Stimulated activated CD4-positive, alpha-beta T cell treated with anti-CD3 and anti-CD28 coated beads, Interleukin-2, amount 100 ng/mL, for 24 hours (primary cell): ENCODE data around the gene MORF4L1.
"Not testable (repeated sequence)": the region's sequence is repeated elsewhere in the genome, so short reads cannot be mapped to it uniquely, and the experiment has no call there.

Source experiments
- DNase-seq, 2 donors: peaks; one replicate each; pipeline ENCODE4 v3.0.0-alpha.2; 2020

MORF4L1 gene

GRCh38 chr15:78859971-78860719, 12.5 kb upstream of the MORF4L1 start:
- peak; percentile 82 to 83 for DNase-seq

GRCh38 chr15:78865585-78865984, 7.1 kb upstream of the MORF4L1 start:
- not testable (repeated sequence) for DNase-seq

DNA sequence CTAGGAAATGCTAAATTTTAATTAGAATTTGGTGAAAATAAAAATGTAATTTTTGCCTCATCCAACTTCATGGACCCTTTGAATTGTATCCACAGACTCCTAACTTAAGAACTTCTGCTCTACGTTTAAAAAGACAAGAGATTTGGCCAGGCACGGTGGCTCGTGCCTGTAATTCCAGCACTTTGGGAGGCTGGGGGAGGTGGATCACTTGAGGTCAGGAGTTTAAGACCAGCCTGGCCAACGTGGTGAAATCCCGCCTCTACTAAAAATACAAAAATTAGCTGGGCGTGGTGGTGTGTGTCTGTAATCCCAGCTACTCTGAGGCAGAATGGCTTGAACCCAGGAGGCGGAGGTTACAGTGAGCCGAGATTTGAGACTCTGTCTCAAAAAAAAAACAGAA, 6.7 kb upstream of the MORF4L1 start:
- not testable (repeated sequence) for DNase-seq

GRCh38 chr15:78866803-78867202, 5.9 kb upstream of the MORF4L1 start:
- no peak for DNase-seq

DNA sequence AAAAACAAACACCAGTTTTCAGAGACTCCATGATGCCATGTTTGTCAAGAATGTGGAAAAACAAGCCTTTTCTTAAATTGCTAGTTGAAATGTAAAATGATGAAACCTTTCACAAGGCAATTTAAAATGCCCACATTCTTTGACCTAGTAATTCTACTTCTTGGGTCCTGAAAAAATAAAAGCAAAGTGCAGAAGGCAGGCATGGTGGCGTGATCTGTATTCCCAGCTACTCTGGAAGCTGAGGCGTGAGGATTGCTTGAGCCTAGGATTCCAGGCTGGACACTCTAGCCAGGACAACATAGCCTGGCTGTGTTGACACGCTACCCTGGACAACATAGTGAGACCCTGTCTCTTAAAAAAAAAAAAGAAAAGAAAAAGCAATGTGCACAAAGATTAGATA, 4.3 kb upstream of the MORF4L1 start:
- no peak for DNase-seq

DNA sequence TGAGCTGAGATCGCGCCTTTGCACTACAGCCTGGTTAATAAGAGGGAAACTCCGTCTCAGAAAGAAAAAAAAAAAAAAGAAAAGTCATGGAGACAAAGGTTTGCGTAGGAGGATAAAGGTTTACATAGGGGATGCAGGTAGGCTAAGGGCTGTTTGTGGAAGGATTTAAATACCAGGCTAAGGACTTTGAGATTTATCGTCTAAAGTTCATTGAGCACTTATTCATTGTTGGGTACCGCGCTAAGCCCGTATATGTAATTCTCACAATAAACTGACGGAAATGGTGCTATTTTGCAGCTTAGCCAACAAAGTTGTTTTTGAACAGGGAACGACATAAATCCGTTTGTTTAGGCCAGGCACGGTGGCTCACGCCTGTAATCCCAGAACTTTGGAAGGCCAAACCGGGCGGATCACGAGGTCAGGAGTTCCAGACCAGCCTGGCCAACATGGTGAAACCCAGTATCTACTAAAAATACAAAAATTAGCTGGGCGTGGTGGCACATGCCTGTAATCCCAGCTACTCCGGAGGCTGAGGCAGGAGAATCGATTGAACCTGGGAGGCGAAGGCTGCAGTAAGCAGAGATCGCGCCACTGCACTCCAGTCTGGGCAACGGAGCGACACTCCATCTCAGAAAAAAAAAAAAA, 1.1 kb upstream of the MORF4L1 start:
- DNase-seq, result not testable (repeated sequence)

DNA sequence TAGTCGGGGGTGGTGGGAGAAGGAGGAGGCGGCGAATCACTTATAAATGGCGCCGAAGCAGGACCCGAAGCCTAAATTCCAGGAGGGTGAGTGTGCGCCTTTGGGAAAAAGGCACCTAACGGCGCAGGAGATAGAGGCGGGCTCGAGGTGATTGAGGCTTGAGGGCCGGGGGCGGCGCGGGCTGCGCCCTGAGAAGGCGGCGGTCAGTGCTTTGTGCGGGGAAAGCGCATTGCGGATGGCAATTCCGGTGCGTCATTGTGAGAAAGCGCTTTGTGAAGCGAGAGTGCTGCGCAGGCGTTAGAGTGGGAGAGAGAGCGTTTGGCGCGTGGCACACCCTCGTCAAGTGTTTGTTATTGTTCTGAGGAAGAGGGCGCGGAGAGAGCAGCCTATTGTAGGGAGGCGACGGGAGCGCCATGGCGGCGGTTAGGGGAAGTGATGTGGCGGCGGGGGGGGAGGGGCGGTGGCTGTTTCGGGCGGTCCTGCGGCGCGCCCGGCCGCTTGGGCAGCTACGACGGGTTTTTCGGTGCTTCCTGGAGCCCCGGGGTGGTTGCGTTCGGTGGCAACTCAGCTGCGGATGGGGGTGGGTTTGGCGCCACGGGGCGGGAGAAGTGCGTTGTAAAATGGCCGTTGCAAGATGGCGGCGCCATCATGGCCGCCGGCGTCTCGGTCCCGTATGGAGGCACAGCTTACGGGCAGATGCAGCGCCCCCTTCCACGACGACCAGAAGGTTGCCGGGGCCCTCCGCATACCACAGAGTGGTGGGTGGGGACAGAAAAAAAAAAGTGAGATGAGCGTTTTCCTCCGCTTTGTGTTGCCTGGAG, 492 bp downstream of the MORF4L1 start:
- DNase-seq, result peak; percentile 91

DNA sequence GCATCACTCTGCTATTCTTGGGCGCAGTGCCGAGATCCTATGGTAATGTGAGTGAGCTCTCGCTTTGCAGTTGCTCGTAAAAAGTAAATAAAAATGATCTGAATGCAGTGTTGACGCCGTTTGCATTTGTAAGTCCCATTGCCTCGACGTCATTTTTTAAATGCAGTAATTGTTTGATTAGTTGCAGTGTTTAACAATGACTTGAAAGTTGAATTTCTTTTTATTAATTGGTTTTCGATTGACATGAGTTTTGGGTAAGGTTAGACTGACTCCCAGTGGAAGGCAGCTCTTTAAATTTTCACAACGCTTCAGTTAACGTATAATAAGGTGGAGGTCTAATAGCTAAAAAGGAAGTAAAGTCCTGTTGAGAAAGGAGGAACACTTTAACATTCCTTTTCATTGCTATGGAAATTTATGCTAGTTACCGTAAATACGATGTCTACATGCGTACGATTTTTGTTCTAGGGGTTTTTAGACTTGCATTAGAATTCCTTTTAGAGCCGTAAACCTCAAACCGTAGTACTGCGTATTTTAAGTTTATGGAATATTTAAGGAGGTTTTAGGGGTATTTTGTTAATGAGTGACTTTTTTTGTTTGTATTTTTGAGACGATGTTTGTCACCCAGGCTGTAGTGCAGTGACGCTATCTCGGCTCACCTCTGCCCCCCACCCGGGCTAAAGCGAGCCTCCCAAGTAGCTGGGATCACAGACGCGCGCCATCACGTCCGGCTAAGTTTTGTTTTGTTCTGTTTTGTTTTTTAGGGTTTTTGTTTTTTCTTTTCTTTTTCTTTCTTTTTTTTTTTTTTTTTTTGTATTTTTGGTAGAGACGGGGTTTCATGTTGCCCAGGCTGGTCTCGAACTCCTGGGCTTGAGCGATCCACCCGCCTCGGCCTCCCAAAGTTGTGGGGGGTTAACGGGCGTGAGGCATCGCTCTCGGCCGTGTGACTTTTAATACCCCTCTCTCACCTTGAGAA, 1.4 kb downstream of the MORF4L1 start:
- peak; percentile 35 to 48 for DNase-seq

GRCh38 chr15:78875107-78875914, 2.6 kb downstream of the MORF4L1 start:
- DNase-seq, result peak in 1 of 2 donors; percentile 23

GRCh38 chr15:78876954-78877353, 4.3 kb downstream of the MORF4L1 start:
- not testable (repeated sequence) for DNase-seq

DNA sequence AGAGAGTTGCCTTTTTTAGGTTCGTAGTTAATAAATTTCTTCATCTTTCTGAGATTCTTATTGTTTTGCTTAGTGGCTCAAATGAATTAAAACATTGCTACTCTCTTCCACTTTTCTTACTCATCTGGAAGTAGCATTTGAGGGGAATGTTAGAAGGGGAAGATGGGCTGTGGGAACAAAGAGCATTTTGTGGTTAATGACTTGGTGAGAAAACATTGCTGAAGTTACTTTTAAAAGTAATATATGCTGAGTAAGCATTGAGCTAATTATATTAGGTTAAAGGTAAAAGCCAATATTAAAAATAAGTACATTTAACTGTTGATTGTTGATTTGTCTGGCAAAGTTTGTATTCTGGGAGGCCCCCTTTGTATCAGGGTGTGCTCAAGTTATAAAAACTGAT, 5.7 kb downstream of the MORF4L1 start:
- no peak for DNase-seq

DNA sequence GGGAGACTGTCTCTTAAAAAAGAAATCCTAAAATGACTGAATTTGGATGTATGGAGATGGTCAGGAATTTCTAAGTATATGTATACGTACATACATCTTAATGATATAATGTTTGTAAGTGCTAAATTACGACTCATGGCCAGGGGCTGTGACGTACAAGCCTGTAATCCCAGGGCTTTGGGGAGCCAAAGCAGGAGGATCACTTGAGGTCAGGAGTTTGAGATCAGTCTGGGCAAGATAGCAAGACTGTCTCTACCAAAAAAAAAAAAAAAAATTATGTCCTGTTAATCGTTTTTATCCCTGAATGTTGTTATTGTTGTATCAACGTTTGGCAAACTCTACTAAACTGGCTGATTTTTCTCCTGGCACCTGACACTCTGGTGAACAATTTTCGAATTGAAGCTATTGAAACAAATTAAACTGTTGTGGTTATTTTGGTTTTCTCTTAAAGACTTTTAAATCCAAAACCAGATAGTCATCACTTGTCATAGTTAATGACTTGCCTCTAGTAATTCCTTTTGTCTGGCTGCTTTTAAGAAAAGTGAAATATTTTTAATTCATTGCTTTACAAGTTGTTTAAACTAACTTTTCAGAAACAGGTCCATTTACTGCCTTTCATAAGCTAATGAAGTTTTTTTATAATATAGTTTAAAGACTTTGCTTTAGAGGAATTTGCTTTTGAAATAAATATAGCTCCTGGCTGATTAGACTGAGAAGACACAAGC, 7.0 kb downstream of the MORF4L1 start:
- no peak for DNase-seq

- DNase-seq, result no peak
Measured at GRCh38 chr15:78880242-78880533, 7.5 kb downstream of the MORF4L1 start.

DNA sequence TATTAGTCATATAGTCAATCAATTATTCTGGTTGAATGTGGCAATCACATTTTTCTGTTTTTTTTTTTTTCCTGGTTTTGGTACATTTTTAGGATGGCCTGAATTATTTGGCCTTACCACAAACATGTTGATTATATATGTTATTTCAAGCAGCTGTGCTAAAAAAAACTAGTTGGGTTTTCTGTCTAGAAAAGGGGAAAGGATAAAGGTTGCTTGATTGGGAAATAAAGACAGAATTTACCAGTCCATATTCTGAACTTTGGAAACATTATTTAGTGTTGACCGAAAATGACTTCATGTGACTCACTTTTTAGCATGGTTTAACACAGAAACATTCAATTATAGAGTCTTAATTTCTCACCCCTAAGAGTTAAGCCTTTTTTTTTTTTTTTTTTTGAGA, 8.1 kb downstream of the MORF4L1 start:
- no peak for DNase-seq

DNA sequence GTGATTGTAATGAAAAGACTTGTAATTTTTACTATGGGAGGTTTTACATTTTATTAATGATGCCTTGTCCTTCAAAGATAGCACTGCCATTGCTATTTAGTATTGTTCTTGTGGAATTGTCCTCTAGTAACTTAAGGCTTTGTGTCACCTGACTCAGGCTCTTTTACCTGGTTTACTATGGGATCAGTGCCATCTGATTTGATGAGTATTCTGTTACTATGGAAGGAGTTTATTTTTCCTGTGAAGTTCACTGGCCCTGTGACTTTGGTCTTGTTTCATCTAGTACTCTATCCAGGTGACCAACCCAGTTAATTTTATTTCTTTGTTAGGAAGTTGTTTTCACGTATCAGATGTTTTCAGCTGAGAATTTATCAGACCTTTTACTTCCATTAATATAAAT, 9.0 kb downstream of the MORF4L1 start:
- no peak for DNase-seq

- no peak for DNase-seq
Measured at GRCh38 chr15:78889000-78889399, 16.3 kb downstream of the MORF4L1 start.

GRCh38 chr15:78893538-78893937, 20.8 kb downstream of the MORF4L1 start:
- DNase-seq, result no peak

- no peak for DNase-seq
Measured at GRCh38 chr15:78895471-78895870, 22.8 kb downstream of the MORF4L1 start.

DNA sequence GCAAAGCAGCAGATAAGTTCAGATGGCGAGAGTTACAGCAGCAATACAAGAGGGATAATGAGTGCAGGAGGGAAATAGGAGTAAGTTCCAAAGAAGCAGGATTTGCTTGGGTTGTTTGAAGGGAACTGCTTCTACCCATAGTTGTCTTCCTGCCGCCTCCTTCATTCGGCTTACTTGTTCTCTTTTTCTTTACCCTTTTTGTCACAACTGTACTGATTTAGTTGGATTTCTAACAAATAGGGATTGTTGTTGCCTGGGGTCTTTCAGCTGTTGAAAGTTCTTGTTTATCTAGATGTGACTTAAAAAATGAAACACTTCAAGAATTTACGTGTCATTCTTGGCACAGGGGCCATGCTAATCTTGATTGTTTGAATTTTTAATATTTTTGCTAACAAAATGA, 25.9 kb downstream of the MORF4L1 start:
- DNase-seq, result no peak

DNA sequence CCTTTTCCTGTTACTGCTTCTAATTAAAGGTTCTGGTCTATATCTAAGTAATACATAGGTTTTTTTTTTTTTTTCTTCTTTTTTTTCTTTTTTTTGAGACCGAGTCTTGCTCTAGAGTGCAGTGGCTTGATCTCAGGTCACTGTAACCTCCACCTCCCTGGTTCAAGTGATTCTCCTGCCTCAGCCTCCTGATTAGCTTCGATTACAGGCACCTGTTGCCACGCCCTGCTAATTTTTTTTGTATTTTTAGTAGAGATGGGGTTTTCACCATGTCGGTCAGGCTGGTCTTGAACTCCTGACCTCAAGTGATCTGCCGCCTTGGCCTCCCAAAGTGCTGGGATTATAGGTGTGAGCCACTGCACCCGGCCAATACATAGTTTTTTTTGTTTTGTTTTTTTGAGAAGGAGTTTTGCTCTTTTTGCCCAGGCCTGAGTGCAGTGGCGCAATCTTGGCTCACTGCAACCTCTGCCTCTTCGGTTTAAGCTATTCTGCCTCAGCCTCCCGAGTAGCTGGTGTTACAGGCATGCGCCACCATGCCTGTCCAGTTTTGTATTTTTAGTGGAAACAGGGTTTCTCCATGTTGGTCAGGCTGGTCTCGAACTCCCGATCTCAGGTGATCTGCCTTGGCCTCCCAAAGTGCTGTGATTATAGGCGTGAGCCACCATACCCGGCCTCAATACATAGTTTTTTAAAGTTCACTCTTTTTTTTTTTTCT, 28.3 kb downstream of the MORF4L1 start:
- not testable (repeated sequence) for DNase-seq
